Lower leg skin (tissue), 4 donors: ENCODE measurements around the gene TBKBP1. TPM values are rescaled to one million over a fixed set of nuclear protein-coding genes. Genes with fewer than 3 reads are reported as not detected.

Source experiments
- DNase-seq, 2 donors: peaks; one replicate each; pipeline ENCODE4 v3.0.0-alpha.2; 2019; ENCODE audit warnings: low spot score in 2 of 2
- H3K4me3 ChIP-seq: fragments of 200-600 bp; sonication (generic); 2 replicates; pipeline ENCODE4 v1.5.1; 2017; ENCODE audit warnings: mild to moderate bottlenecking, low read depth; ENCODE audit not compliant: poor library complexity, severe bottlenecking
- CTCF ChIP-seq, 3 donors: fragments of 450-650 bp; IDR thresholded peaks; one replicate each; pipeline ENCODE4 v1.5.1; 2016; ENCODE audit warnings: antibody characterized with exemption in 3 of 3, mild to moderate bottlenecking in 3 of 3, moderate library complexity in 2 of 3
- POLR2A ChIP-seq, 2 donors: fragments of 450-650 bp; IDR thresholded peaks; one replicate each; pipeline ENCODE4 v1.6.1; 2016 to 2017; ENCODE audit warnings: antibody characterized with exemption in 2 of 2, mild to moderate bottlenecking in 1 of 2, moderate library complexity in 1 of 2
- WGBS, 2 donors: methylation state at CpG; one replicate each; pipeline ENCODE4 v1.1.5; 2018; 5-methylcytosine and 5-hydroxymethylcytosine counted together
- intact Hi-C: fragments of 100-400 bp; cut with DNase I; formaldehyde crosslinking; loops from one replicate; pipeline ENCODE4 v1.15.0; 2023; ENCODE audit warnings: low total_unique reads
- total RNA-seq, 4 donors: library from RNA; depleted of rRNA; stranded (reverse); fragments of >200 nt; gene quantifications; one replicate each; pipeline ENCODE4 v1.1.0, GENCODE V29; 2016

Gene TBKBP1
- total RNA-seq, 4 donors from 2014 or later = 7.1 to 14.7 (median 9.3) TPM

- intact Hi-C loops = no loop called here
- DNase-seq = no peak
- TF ChIP-seq POLR2A (IDR thresholded peaks at IDR 0.05) = no peak
- TF ChIP-seq CTCF (IDR thresholded peaks at IDR 0.05) = no peak
- WGBS, 2 donors = 56 to 58% methylated on average over 12 of the region's 12 CpGs
- no peak overlapping the region for H3K4me3 ChIP-seq
These were observed 11.9 kb downstream of the TBKBP1 start for GRCh38 chr17:47705536-47706530.

- H3K4me3 ChIP-seq = no peak overlapping the region
- WGBS, 2 donors = 75 to 80% methylated on average over 4 of the region's 4 CpGs
- TF ChIP-seq POLR2A (IDR thresholded peaks at IDR 0.05) = no peak
- DNase-seq = no peak
- intact Hi-C loops = no loop called here
These were observed 13.3 kb downstream of the TBKBP1 start for GRCh38 chr17:47707056-47707804.

- TF ChIP-seq CTCF (IDR thresholded peaks at IDR 0.05) = no peak
- no peak for TF ChIP-seq POLR2A (IDR thresholded peaks at IDR 0.05)
- WGBS, 2 donors = 83 to 94% methylated on average over 3 of the region's 3 CpGs
These were observed 13.9 kb downstream of the TBKBP1 start for GRCh38 chr17:47707884-47708283.

GRCh38 chr17:47708312-47708863, 14.4 kb downstream of the TBKBP1 start:
- DNase-seq = no peak
- intact Hi-C loops = no loop called here
- H3K4me3 ChIP-seq = no peak overlapping the region
- 73 to 76% methylated on average over 26 to 29 of the region's 31 CpGs for WGBS, 2 donors
- no peak for TF ChIP-seq CTCF (IDR thresholded peaks at IDR 0.05)
- TF ChIP-seq POLR2A (IDR thresholded peaks at IDR 0.05) = no peak

More at GRCh38 chr17:47707884-47708283, 13.9 kb downstream of the TBKBP1 start:
- intact Hi-C loops = no loop called here
- no peak overlapping the region for H3K4me3 ChIP-seq
- DNase-seq = no peak

GRCh38 chr17:47708864-47709541, 15.0 kb downstream of the TBKBP1 start:
- no peak for DNase-seq
- TF ChIP-seq POLR2A (IDR thresholded peaks at IDR 0.05) = no peak
- TF ChIP-seq CTCF (IDR thresholded peaks at IDR 0.05) = no peak
- 84 to 85% methylated on average over 62 to 73 of the region's 89 CpGs for WGBS, 2 donors
- intact Hi-C loops = no loop called here
- no peak overlapping the region for H3K4me3 ChIP-seq
